ENCODE measurements around the gene LRRK1. TPM values are rescaled to one million over a fixed set of nuclear protein-coding genes. Genes with fewer than 3 reads are reported as not detected.
A peak's percentile ranks its signal among the peaks of the same experiment; 100 is the strongest.

The LRRK1 gene
- total RNA-seq, 1 experiment from 2014 or later = 7.6 TPM

- H3K36me3 Mint-ChIP-seq = no peaks in the 10 kb centered on the region
- peaks cover 30% of the 10 kb centered on the region for H3K4me1 Mint-ChIP-seq
- peaks cover 83% of the 10 kb centered on the region for H3K27me3 Mint-ChIP-seq (ENCODE audit: low read depth)
- H3K27ac Mint-ChIP-seq = no peak within 1 kb of the TSS
- TF ChIP-seq USF1 (CRISPR knock-in tag; IDR thresholded peaks at IDR 0.05) = no peak
- no peak for TF ChIP-seq ZNF281 (CRISPR knock-in tag; IDR thresholded peaks at IDR 0.05)
- TF ChIP-seq NR1H2 (CRISPR knock-in tag; IDR thresholded peaks at IDR 0.05) = no peak
- TF ChIP-seq HMGXB4 (CRISPR knock-in tag; IDR thresholded peaks at IDR 0.05) = peak; percentile 12; the same call in 1 of the 2 replicates
- no peak for TF ChIP-seq ZNF416 (CRISPR knock-in tag; IDR thresholded peaks at IDR 0.05)
- TF ChIP-seq CTCF (IDR thresholded peaks at IDR 0.05) = no peak
- no peak for TF ChIP-seq ATF6 (CRISPR knock-in tag; IDR thresholded peaks at IDR 0.05)
- TF ChIP-seq KAT7 (CRISPR knock-in tag; IDR thresholded peaks at IDR 0.05; ENCODE audit: borderline replicate concordance) = 0 out of 2 replicates have a peak, but pooled peaks have one; percentile 1
- no peak for TF ChIP-seq MYBL2 (CRISPR knock-in tag; IDR thresholded peaks at IDR 0.05)
- no peak for TF ChIP-seq MXD4 (CRISPR knock-in tag; IDR thresholded peaks at IDR 0.05; ENCODE audit: borderline replicate concordance)
- no peak for TF ChIP-seq E2F4 (CRISPR knock-in tag; IDR thresholded peaks at IDR 0.05; ENCODE audit: borderline replicate concordance, low read depth)
- no peak for TF ChIP-seq ZNF121 (CRISPR knock-in tag; IDR thresholded peaks at IDR 0.05)
- TF ChIP-seq E2F5 (CRISPR knock-in tag; IDR thresholded peaks at IDR 0.05) = 0 out of 2 replicates have a peak, but pooled peaks have one; percentile 25
- 0 out of 2 replicates have a peak, but pooled peaks have one; percentile 29 for TF ChIP-seq ELF4 (CRISPR knock-in tag; IDR thresholded peaks at IDR 0.05; ENCODE audit: low read depth)
- TF ChIP-seq ZNF317 (CRISPR knock-in tag; IDR thresholded peaks at IDR 0.05; ENCODE audit: borderline replicate concordance, low read depth) = no peak
- no peak for TF ChIP-seq IRF1 (CRISPR knock-in tag; IDR thresholded peaks at IDR 0.05)
- TF ChIP-seq MAX (CRISPR knock-in tag; IDR thresholded peaks at IDR 0.05) = 0 out of 2 replicates have a peak, but pooled peaks have one; percentile 7
- TF ChIP-seq JUN (CRISPR knock-in tag; IDR thresholded peaks at IDR 0.05) = no peak
- 0 out of 2 replicates have a peak, but pooled peaks have one; percentile 47 for TF ChIP-seq ZNF423 (CRISPR knock-in tag; IDR thresholded peaks at IDR 0.05)
- TF ChIP-seq JAZF1 (CRISPR knock-in tag; IDR thresholded peaks at IDR 0.05) = no peak
- no peak for TF ChIP-seq OVOL2 (CRISPR knock-in tag; IDR thresholded peaks at IDR 0.05; ENCODE audit: borderline replicate concordance)
- no peak for TF ChIP-seq ZBTB43 (CRISPR knock-in tag; IDR thresholded peaks at IDR 0.05)
- ATAC-seq (peak; percentile 11), DNase-seq (ENCODE audit: low spot score) (peak; percentile 48)
- H3K4me3 Mint-ChIP-seq = peak within 1 kb of the TSS; percentile 89
- ChIA-PET POLR2A (no interaction called here), CTCF (interaction anchor here (1.0 to 4.7 kb wide), 4 partner anchors 9 to 128 kb away, joined by 3 to 45 read pairs (median 8); no protein-coding TSS in a partner anchor)
- H3K9me3 Mint-ChIP-seq = no peaks in the 10 kb centered on the region
These were observed 39.6 kb upstream of the LRRK1 start, which contains the start of gene ALDH1A3 for GRCh38 chr15:100879464-100880138. Gene ALDH1A3 (plus strand): TSS chr15:100879831. CDS start chr15:100879908, 77 bp downstream.

All from WTC11 (cell line).